Stromal cell of bone marrow (primary cell): Measurements from ENCODE around the gene CYP2A6.
"Not testable (repeated sequence)": the region's sequence is repeated elsewhere in the genome, so short reads cannot be mapped to it uniquely, and the experiment has no call there.

Source experiments
- DNase-seq: peaks from one replicate; pipeline ENCODE4 v3.0.0-alpha.2; 2012; ENCODE audit warnings: low read depth

The CYP2A6 gene

DNA sequence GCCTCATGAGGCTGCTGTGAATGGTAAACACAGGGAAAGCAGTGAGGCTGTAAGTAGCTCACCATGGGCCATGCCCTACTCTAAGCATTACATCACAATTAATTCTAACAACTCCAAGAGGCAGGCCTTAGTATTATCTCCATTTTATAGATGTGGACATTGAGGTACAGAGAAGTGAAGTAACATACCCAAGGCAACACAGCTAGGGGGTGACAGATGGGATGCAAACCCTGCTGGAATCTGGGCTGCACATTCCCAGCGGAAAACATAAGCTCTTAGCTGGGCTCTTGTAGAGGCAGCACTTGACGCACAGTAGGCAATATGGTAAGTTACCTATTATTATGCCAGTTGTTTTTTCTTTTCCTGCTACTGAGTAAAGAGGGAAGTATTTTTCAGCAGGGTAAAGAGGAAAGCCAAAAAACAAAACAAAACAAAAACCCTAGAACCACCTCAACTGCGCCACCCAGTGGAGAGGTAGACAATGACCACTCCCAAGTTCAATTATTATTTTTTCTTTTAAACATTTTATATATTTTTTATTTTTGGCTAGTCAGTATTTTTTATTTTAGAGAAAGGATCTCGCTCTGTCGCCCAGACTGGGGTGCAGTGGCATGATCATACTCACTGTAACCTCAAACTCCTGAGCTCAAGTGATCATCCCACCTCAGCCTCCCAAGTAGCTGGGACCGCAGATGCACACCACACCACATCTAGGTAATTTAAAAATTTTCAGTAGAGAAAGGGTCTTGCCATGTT, 30.6 kb downstream of the CYP2A6 start:
- DNase-seq: not testable (repeated sequence)

DNA sequence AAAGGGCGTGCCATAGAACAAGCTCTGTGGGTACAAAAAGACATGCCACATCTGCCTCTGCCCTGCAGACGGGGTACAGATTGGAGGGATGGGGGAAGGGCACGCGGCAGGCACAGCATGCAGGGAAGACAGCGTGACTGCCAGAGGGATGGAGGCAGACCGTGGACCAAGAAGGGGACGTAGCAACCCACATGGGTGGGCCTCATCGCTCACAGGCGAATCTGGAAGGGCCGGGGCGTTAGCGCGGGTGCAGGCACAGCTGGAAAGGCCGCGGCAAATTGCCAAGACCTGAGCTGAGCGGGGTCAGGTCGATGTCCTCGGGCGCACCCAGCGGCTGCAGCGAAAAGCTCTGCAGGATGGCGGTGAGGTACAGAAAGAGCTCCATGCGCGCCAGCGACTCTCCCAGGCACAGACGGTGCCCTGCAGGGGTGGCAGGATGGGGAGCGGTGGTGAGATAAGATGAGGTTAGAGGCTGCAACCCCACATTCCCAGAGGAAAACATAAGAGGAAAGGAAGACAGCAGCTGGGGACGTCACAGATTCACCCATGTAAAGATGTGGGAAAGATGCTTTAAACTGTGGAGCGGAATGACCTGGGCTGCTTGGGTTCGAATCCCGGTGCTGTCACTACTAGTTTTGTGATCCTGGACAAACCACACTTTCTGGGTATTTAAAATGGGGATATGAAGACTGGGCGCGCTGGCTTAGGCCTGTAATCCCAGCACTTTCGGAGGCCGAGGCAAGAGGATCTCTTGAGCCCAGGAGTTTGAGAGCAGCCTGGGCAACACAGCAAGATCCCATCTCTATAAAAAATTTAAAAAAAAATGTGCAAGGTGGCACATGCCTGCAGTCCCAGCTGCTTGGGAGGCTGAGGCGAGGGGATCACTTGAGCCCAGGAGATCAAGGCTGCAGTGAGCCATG, 31.5 kb downstream of the CYP2A6 start:
- DNase-seq: not testable (repeated sequence)

DNA sequence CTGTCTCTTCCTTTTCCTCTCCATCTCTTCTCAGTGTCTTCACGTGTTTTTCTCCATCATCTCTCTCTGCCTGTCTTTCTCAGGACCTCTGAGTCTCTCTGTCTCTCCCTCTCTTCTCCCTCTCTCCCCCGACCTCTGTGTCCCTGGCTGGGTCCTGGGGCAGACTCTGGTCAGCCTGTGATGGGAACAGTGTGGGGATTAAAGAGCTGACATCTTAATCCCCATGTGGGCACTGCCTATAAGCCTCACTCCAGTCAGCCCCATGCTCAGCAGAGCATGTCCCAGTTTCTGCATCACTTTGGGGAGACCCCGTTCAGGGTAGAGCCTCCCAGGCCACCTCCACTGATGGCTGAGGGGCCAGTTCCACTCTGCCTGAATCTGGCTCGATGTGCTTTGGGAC, 35.0 kb downstream of the CYP2A6 start:
- DNase-seq: no peak

DNA sequence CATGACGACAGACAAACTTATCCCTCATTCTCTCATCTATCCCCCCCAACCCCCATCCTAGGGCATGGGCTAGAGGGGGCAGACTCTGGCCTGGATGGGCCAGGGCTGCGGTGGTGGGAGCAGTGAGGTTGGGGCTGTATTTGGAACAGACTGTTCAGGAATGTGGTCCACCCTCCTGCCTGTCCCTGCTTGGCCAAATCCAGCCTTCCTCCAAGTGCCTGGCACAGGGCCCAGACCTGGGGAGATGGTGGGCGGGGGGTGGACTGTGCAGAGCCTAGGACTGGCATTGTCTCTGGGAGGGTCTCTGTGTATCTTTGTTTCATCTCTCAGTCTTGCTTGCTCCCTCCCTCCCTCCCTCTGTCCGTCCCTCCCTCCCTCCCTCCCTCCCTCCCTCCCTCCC, 37.1 kb downstream of the CYP2A6 start:
- DNase-seq: no peak

DNA sequence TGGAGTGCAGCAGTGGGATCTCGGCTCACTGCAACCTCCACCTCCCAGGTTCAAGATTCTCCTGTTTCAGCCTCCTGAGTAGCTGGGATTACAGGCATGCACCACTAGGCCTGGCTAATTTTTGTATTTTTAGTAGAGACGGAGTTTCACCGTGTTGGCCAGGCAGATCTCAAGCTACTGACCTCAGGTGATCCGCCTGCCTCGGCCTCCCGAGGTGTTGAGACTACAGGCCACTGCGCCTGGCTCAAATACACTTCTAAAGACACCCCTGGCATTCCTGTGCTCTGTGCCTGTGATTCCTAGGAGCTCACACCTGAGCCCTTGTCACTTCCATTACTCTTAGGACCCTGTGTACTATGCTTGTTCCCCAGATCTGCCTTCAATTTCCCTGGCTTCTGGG, 37.7 kb downstream of the CYP2A6 start:
- not testable (repeated sequence) for DNase-seq

DNA sequence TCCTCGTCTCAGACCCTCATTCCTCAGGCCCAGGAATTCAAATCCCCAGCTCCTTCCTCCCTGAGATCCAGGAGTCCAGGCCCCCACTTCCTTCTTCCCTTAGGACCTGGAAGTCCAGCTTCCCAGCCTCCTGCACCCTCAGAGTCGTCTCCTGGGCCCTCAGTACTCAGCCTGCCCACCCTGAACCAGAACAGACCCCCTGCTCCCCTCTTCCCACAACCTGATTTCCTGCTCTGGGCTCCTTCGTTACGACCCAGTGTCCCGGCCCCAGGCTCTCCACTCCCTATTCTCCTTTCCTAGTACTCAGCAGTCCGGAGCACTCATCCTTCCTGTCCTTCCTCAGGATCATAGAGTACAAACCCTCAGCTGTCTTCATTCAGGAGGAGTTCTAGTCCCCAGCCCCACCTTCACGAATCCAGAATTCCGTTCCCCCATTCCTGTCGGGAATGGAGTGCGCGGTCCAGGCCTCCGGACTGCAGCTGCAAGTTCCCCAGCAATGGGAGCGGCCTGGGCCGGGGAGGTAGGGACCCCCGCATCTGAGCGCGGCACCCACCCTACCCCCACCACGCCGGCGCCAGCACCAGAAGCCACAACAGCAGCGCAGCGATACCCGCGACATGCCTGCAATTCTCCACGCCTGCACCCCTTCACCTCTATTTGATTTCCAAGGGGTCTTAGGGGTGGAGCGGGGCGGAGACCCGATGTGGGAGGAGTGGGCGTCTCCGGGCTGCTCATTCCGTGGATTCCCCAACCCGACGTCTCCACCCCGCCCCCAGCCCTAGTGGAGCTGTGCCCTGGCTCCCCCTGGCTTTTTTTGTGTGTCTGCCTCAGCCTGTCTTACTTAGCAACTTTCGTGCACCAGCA, 38.5 kb downstream of the CYP2A6 start:
- no peak for DNase-seq

DNA sequence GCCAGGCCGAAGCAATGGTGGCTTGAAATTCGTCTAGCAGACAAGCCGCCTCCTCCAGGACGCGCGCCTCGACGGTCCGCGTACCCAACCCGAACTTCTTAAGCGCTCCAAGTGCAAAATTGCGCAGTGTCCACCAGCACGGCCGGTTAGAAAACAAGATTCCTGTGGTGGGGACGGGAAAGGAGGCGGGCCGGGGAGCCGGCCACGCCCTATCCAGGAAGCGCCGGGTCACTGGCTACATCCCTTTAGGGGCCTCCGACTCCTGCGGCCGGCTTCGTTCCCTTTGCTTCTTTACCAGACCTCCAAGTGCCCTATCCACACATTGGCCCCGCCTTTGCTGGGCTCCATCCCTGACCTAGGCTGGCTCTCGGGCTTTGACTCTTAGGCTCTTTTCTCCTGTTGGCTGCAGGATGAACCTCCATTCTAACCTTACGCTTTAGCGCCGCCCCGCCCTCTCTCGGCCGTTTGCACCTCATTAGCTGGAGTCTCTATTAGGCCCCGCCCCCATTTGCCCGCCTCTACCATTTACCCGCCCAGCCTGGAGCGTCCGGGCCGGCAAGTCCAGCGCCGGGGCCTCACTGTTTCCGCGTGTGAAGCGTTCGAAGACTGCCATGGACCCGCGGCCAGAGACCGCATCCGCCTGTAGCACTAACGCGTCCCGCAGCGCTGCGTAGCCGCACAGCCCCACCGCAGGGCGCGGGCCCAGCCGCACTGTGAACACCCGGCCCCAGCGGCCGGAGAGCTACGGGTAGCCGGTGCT, 39.4 kb downstream of the CYP2A6 start:
- DNase-seq: peak; percentile 56

GRCh38 chr19:40810160-40810559, 40.1 kb downstream of the CYP2A6 start:
- no peak for DNase-seq

- DNase-seq: no peak
Observed at GRCh38 chr19:40809358-40810086, 40.7 kb downstream of the CYP2A6 start.

GRCh38 chr19:40808497-40808896, 41.8 kb downstream of the CYP2A6 start:
- no peak for DNase-seq

DNA sequence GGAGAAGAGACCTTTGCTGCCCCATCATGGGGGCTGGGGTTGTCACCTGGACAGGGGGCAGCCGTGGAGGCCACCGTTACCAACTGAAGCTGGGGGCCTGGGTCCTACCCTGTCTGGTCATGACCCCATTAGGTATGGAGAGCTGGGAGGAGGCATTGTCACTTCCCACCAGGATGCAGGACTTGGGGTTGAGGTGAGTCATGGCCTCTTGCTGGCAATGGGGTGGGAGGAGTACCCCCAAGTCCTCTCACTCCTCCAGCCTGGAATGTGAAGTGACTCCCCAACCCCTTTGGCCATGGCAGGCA, 42.3 kb downstream of the CYP2A6 start:
- DNase-seq: no peak

DNA sequence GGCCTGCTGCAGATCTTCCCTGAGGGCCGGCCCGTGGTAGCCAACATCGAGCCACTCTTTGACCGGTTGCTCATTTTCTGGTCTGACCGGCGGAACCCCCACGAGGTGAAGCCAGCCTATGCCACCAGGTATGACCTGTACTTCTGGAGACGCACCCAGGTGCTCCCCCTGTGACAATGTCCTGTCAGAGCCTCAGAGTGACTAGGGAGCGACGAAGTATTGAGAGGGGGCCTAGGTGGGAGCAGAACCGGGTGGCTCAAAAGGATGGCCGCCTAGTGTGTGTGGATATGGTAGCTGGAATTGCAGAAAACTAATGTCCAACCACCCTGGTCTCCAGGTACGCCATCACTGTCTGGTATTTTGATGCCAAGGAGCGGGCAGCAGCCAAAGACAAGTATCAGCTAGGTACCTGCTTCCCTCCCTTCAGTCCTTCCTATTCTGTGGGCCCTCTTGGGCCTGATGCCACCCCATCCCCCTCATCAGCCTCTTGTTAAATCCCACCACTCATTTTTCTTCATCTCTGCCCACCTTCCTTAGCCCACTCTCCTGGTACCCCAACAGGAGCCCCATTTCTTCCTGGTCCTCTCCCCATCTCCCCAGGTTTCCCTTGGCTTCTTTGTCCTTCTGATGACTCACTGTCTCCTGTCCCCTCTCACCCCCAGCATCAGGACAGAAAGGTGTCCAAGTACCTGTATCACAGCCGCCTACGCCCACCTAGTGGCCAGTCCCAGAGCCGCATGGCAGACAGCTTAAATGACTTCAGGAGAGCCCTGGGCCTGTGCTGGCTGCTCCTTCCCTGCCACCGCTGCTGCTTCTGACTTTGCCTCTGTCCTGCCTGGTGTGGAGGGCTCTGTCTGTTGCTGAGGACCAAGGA, 42.9 kb downstream of the CYP2A6 start:
- DNase-seq: no peak

DNA sequence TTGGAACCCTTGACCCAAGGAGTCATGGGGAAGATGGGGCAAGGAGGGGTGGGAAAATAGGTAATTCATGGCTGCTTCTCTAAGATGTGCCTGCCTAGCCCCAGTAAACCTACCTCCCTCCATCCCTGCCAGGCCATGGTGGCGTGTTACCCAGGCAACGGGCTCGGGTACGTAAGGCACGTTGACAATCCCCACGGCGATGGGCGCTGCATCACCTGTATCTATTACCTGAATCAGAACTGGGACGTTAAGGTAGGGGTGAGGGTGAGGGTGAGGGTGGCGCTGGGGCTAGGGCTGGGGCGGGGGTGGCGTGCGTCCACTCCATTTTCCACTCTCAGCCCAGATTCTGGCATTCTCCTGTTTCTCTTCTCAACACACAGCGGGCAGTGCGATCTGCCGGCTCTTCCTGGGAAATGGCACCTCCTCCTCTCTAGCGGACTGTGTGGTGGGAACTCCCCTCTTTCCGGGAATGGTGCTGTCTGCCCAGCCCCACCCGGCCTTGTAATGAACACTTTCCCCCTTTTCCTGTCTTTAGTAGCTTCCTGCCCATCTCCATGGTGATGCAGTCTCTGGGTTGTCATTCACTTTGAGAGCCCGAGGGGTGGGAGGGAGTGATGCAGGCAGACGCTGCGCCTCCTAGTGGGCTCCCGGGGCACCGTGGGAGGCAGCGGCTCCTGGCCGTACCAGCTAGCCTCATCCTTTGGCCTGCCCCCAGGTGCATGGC, 43.7 kb downstream of the CYP2A6 start:
- peak; percentile 94 for DNase-seq

- no peak for DNase-seq
Observed at GRCh38 chr19:40805258-40805868, 44.9 kb downstream of the CYP2A6 start.

GRCh38 chr19:40804783-40805242, 45.4 kb downstream of the CYP2A6 start:
- DNase-seq: no peak

DNA sequence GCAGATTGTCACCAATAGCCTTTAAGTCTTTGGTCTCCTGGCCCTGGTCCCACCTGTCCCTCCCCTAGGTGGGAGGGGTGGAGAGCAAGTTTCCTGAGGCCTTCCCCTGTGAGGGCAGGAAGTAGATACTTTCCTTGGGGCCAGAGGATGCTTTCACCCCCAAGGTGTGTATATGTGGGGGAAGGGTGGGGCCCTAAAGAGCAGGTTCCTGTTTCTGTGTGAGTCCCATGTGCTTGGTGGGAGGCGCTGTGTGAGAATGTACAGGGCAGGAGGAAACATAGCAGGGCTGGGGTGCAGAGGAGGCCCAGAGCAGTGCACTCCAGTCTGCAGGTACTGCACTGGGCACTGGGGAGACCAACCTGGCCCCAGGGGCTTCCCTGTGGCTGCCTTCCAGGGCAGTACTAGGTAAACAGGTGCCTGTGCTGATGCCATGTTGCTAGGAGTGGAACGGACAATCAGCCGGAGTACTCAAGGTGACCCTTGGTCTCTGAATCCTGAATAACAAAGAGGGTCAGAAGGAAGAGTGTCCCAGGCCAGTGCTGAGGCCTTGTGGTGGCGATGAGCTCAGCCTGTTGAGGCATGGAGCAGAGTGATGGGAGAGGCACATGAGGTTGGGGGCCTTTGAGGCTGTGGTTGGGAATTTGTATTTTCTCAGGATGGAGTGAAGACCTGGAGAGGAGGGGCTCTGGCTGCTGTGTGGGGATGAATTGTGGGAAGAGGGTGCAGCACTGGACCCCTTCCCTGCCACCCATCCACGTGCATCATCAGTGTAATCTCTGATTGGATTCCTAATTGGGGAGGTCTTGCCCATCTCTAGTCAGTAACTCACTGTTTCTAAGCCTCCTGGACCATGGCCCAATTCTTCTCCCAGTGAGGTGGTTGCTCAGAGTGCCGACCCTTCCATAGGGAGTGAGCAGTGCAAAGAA, 46.1 kb downstream of the CYP2A6 start:
- no peak for DNase-seq

DNA sequence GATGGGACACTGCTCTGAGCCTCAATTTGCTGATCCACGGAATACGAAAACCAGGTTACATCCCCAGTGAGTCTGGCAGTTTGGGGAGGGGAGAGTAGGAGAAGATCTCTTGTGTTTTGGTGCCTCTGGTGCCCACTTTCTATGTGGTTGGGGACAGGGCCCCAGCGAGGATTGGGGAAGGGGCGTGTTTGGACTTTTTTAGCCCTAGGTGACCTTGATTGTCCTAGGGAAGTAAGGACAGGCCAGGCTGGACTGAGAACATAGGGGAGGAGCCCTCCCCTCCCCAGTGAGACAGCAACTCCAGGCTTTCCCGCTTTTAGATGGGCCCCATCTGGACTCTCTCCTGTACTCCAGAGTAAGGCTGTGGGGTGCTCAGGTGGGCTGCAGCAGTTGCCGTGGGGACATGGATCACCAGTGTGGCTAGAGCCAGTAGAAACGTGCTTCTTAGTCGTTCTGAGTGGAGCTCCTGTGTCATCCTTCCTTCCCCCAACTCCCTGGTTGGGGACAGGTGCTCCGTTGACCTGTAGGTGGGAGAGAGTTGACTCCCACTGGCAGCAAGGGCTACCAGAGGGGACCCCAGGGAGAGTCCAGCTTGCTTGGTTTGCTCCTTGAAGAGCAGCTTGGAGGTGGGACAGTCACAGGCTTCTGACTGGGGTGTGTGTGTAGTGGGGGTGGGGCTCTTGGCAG, 46.9 kb downstream of the CYP2A6 start:
- no peak for DNase-seq
